NB4 (cell line): Measurements from ENCODE around the gene RPL38.

Experiments used
- CTCF ChIP-seq: IDR thresholded peaks from one replicate; pipeline ENCODE4 v1.5.1; 2012; ENCODE audit warnings: low read depth, low read length
- MAX ChIP-seq: IDR thresholded peaks from 2 replicates; pipeline ENCODE4 v1.6.1; 2011; ENCODE audit warnings: low read depth, low read length
- POLR2A ChIP-seq: IDR thresholded peaks from 2 replicates; pipeline ENCODE4 v1.6.1; 2011; ENCODE audit warnings: mild to moderate bottlenecking; ENCODE audit not compliant: insufficient read length; ENCODE audit errors: extremely low read depth

GRCh38 chr17:74212209-74212912 is 8.9 kb downstream of the RPL38 start:
- TF ChIP-seq CTCF (no peak), POLR2A (no peak), MAX (no peak)
